HG03135 (cell line): ENCODE measurements around the gene LHX3.
"Not testable (repeated sequence)": the region's sequence is repeated elsewhere in the genome, so short reads cannot be mapped to it uniquely, and the experiment has no call there.

ENCODE experiments used
- ATAC-seq: cut with Tn5 transposase; IDR thresholded peaks from one replicate; pipeline ENCODE4 v1.9.1; 2021; ENCODE audit warnings: mild to moderate bottlenecking, moderate library complexity; ENCODE audit not compliant: unreplicated experiment

LHX3 gene

GRCh38 chr9:136157477-136158265 is 47.3 kb downstream of the LHX3 start:
- no peak for ATAC-seq

GRCh38 chr9:136156209-136157120 is 48.5 kb downstream of the LHX3 start:
- ATAC-seq: no peak

- ATAC-seq: no peak
Observed at GRCh38 chr9:136155576-136155975, 49.4 kb downstream of the LHX3 start.

- no peak for ATAC-seq
Observed at GRCh38 chr9:136154943-136155342, 50.0 kb downstream of the LHX3 start.

- ATAC-seq: no peak
Observed at GRCh38 chr9:136153381-136154065, 51.4 kb downstream of the LHX3 start.

- ATAC-seq: no peak
Observed at GRCh38 chr9:136152931-136153330, 52.0 kb downstream of the LHX3 start.

GRCh38 chr9:136152543-136152866 is 52.4 kb downstream of the LHX3 start:
- no peak for ATAC-seq

GRCh38 chr9:136151848-136152542 is 52.9 kb downstream of the LHX3 start:
- ATAC-seq: no peak

GRCh38 chr9:136151214-136151804 is 53.6 kb downstream of the LHX3 start:
- ATAC-seq: no peak

GRCh38 chr9:136150664-136151213 is 54.2 kb downstream of the LHX3 start:
- ATAC-seq: not testable (repeated sequence)

GRCh38 chr9:136149853-136150252 is 55.1 kb downstream of the LHX3 start:
- ATAC-seq: no peak

- ATAC-seq: no peak
Observed at GRCh38 chr9:136149337-136149736, 55.6 kb downstream of the LHX3 start.

- no peak for ATAC-seq
Observed at GRCh38 chr9:136148766-136149165, 56.2 kb downstream of the LHX3 start.

- no peak for ATAC-seq
Observed at GRCh38 chr9:136147890-136148714, 56.8 kb downstream of the LHX3 start.

GRCh38 chr9:136147038-136147889 is 57.7 kb downstream of the LHX3 start:
- ATAC-seq: no peak
